Lower lobe of right lung (tissue), 2 donors: ENCODE data around the gene MTUS2. TPM values are rescaled to one million over a fixed set of nuclear protein-coding genes. Genes with fewer than 3 reads are reported as not detected.

ENCODE experiments used
- ATAC-seq, 2 donors: fragments of 200-7000 bp; cut with Tn5 transposase; one replicate each; pipeline ENCODE4 v1.9.1; 2020 to 2022; ENCODE audit warnings: mild to moderate bottlenecking in 2 of 2, moderate library complexity in 2 of 2
- DNase-seq: peaks from one replicate; pipeline ENCODE4 v3.0.0-alpha.2; 2020
- H3K27ac ChIP-seq: fragments of 200-600 bp; one replicate; pipeline ENCODE4 v1.8.0; 2022
- H3K27me3 ChIP-seq: fragments of 200-600 bp; one replicate; pipeline ENCODE4 v1.8.0; 2022; ENCODE audit warnings: low read depth
- H3K36me3 ChIP-seq: fragments of 200-600 bp; one replicate; pipeline ENCODE4 v1.8.0; 2022; ENCODE audit warnings: mild to moderate bottlenecking
- H3K4me1 ChIP-seq: fragments of 200-600 bp; one replicate; pipeline ENCODE4 v1.8.0; 2022
- H3K4me3 ChIP-seq: fragments of 200-600 bp; one replicate; pipeline ENCODE4 v1.8.0; 2022; ENCODE audit warnings: mild to moderate bottlenecking
- H3K9me3 ChIP-seq: fragments of 200-600 bp; one replicate; pipeline ENCODE4 v1.8.0; 2022
- intact Hi-C: fragments of 100-400 bp; cut with DNase I; formaldehyde crosslinking; loops from one replicate; pipeline ENCODE4 v1.11.0; 2022
- total RNA-seq: library from RNA; stranded (reverse); fragmentation: NEBNext Ultra II Directional; extraction: Animal tissue kit (Norgen Biotek cat#: 25700); gene quantifications from one replicate; pipeline ENCODE4 v1.2.1, GENCODE V29; 2021
- TF ChIP-seq, protein P1 (sequence below): fragments of 200-600 bp; IDR thresholded peaks from one replicate; pipeline ENCODE4 v1.8.0; 2022; ENCODE audit warnings: antibody characterized with exemption, mild to moderate bottlenecking
- donor health status: DM: no; HTN: yes; CAD: no; lungs with severe emphysema.

Gene MTUS2
- total RNA-seq, 1 donor from 2014 or later, result 0.21 TPM

DNA sequence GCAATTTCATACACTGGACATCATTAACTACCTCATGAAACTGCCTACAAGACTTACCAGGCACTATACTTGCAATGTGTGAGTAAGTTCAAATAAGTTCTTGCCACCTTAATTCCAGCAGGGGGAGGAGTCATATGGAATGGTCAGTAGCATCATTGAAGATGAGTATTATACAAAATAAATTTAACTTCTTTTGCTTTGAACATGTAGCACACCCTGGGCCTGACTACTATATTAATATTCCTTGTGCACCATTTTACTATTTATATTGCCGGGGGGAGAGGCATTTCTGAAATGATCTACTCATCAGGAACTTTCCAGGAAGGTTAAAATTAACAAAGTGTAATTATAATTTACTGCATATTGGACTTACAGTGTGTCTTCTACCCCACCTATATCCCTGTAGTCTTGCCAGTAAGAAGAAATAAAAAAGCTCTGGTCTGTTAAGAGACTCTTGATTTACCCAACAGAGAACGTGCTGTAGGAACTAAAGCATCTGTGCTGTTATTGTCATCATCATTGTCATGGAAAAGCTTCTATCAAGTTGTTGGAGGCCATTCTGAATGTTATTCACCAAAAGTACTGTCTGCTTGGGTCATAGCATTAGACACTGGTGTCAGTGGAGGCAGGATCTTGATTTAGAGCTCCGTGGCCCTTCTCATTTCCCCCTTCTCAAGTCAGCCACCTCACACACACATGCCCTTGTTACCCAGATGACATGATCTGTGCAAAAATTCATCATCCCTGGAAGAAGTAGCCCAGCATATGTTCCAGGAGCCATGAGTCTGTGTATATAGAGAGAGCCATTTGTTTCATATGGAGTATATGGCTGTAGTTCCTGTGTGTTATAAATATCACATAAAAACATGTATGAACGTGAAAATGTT lies 147.1 kb downstream of the MTUS2 start:
- Histone ChIP-seq H3K9me3 (no peaks in the 10 kb centered on the region), H3K4me3 (no peak overlapping the region), H3K36me3 (no peaks in the 10 kb centered on the region), H3K4me1 (no peaks in the 10 kb centered on the region), H3K27me3 (peaks cover 2% of the 10 kb centered on the region), H3K27ac (no peak overlapping the region)
- ATAC-seq (no peak), DNase-seq (no peak)
- intact Hi-C loops, result no loop called here
- TF ChIP-seq, protein P1, sequence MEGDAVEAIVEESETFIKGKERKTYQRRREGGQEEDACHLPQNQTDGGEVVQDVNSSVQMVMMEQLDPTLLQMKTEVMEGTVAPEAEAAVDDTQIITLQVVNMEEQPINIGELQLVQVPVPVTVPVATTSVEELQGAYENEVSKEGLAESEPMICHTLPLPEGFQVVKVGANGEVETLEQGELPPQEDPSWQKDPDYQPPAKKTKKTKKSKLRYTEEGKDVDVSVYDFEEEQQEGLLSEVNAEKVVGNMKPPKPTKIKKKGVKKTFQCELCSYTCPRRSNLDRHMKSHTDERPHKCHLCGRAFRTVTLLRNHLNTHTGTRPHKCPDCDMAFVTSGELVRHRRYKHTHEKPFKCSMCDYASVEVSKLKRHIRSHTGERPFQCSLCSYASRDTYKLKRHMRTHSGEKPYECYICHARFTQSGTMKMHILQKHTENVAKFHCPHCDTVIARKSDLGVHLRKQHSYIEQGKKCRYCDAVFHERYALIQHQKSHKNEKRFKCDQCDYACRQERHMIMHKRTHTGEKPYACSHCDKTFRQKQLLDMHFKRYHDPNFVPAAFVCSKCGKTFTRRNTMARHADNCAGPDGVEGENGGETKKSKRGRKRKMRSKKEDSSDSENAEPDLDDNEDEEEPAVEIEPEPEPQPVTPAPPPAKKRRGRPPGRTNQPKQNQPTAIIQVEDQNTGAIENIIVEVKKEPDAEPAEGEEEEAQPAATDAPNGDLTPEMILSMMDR, result no peak

DNA sequence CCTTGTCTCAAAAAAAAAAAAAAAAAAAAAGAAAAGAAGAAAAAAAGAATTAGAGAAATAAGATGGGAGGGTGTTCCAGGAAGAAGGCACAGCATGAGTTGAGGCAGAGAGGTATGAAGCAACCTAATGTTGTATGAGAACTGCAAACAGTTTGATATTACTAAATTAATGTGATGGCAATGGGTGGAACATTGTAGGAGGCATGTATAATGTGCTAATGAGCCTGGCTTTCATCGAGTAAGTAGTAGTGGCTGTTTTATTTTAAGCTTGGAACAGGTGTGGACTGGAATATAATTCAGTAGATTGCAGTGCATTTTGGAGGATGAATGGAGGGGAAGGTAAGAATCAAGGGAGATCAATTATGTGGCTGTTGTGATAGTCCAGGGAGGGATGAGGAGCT lies 156.1 kb downstream of the MTUS2 start:
- intact Hi-C loops, result no loop called here
- TF ChIP-seq, protein P1, result no peak
- ATAC-seq (no peak), DNase-seq (no peak)
- no peak overlapping the region for H3K27ac ChIP-seq
- H3K36me3 ChIP-seq, result no peaks in the 10 kb centered on the region
- no peaks in the 10 kb centered on the region for H3K9me3 ChIP-seq
- no peaks in the 10 kb centered on the region for H3K27me3 ChIP-seq
- no peaks in the 10 kb centered on the region for H3K4me1 ChIP-seq
- H3K4me3 ChIP-seq, result no peak overlapping the region

DNA sequence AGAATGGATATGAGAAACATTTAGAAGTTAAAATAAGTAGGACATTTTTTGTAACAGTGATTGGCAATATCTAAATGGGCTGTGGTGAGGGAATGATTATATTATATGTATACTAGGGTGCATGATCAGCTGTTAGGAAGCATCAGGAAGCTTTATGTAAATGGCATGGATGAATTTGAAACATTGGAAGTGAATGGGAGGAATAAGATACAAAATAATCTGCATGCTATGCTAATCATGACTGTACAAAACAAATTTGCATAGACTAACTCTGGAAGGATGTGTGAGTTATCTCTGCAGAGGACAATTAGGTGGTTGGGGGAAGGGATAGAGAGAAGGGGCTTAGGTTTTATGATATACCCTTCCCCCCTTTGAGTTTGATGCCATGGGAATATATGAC lies 156.5 kb downstream of the MTUS2 start:
- Histone ChIP-seq H3K9me3 (no peaks in the 10 kb centered on the region), H3K4me3 (no peak overlapping the region), H3K4me1 (no peaks in the 10 kb centered on the region), H3K27me3 (no peaks in the 10 kb centered on the region), H3K36me3 (no peaks in the 10 kb centered on the region), H3K27ac (no peak overlapping the region)
- TF ChIP-seq, protein P1, result no peak
- no peak for ATAC-seq
- intact Hi-C loops, result no loop called here
- no peak for DNase-seq

DNA sequence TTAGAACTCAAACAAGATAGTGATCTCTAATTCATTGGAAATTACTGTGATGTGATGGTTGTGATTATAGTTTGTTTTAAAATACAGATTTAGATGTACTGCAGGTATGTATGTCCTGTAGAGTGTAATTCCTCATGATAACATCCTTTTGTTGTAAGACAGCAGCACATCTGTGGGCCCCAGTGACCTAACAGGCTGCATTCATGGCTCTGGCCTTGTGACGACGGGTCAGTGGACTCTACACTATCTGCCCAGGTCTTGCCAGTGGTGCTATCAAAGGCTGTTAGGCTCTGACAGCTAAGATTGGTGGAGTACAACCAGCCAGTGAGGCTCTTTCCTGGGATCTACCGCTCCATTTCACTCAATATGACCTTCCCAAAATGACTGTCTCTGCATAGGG lies 158.4 kb downstream of the MTUS2 start:
- ATAC-seq (no peak), DNase-seq (no peak)
- Histone ChIP-seq H3K36me3 (no peaks in the 10 kb centered on the region), H3K27ac (no peak overlapping the region), H3K27me3 (no peaks in the 10 kb centered on the region), H3K4me1 (no peaks in the 10 kb centered on the region), H3K9me3 (no peaks in the 10 kb centered on the region), H3K4me3 (no peak overlapping the region)
- intact Hi-C loops, result no loop called here
- TF ChIP-seq, protein P1, result no peak

DNA sequence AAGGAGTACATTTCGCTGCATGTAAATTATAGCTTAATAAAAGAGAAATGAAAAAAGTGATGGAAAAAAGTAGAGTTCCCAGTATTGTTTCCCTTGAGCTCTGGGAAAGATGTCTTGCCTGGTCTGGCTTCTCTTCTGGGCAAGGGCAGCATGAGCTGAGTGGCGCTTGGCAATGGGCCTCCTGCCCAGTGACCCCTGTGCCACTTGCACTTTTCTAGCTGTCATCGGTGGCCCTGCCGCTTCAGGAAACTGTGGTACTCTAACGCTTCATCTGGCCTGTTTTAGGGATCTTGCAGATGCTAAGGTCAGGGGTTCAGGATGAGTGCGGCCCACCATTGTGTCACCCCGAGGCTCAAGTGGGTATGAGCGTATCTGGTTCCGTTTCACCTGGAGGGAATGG lies 161.4 kb downstream of the MTUS2 start:
- intact Hi-C loops, result no loop called here
- no peak for DNase-seq
- H3K27ac ChIP-seq, result no peak overlapping the region
- ATAC-seq, result no peak
- TF ChIP-seq, protein P1, result no peak
- no peaks in the 10 kb centered on the region for H3K36me3 ChIP-seq
- H3K9me3 ChIP-seq, result no peaks in the 10 kb centered on the region
- no peak overlapping the region for H3K4me3 ChIP-seq
- no peaks in the 10 kb centered on the region for H3K4me1 ChIP-seq
- H3K27me3 ChIP-seq, result peaks cover 7% of the 10 kb centered on the region
